Stimulated activated naive CD4-positive, alpha-beta T cell treated with Interleukin-2 at 50 U/mL for 16 hours (primary cell): ENCODE results near the gene NEURL1B.
"Not testable (repeated sequence)": the region's sequence is repeated elsewhere in the genome, so short reads cannot be mapped to it uniquely, and the experiment has no call there.

Source experiments
- DNase-seq: peaks from one replicate; lab custom pipeline; 2025; lab: John Stamatoyannopoulos, UW

The NEURL1B gene, protein sequence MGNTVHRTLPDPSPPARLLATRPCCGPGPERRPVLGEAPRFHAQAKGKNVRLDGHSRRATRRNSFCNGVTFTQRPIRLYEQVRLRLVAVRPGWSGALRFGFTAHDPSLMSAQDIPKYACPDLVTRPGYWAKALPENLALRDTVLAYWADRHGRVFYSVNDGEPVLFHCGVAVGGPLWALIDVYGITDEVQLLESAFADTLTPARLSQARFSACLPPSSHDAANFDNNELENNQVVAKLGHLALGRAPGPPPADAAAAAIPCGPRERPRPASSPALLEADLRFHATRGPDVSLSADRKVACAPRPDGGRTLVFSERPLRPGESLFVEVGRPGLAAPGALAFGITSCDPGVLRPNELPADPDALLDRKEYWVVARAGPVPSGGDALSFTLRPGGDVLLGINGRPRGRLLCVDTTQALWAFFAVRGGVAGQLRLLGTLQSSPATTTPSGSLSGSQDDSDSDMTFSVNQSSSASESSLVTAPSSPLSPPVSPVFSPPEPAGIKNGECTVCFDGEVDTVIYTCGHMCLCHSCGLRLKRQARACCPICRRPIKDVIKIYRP

DNA sequence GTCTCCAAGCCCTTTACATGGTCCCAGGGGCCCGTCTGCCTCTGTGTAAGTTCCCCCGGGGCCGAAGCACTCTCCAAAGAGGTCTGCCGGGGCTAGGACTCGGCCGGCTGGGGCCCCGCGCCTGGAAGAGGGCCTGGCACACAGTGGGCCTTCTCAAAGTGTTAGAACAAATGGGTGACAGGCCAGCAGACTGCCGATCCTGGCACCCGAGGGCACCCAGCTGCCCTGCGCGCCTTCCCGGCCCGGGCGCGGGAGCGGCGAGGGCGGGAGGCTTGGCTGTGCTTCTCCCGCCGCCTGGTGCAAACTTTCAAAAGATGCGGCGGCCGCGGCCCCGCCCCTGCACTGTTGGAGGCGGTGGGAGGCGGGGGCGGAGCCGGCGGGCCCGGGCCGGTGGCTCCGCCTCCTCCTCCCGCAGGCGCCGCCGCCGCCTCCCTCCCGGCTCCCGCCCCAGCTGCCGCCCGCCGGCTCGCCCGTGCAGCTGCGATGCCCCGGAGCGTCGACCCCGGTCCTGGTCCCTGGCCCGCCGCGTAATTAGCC lies at the start of gene NEURL1B:
NEURL1B (plus strand) TSS at position 442 of the 537 bp plus-strand sequence. CDS start 144 bp downstream, outside the sequence.
- DNase-seq = peak; percentile 23

DNA sequence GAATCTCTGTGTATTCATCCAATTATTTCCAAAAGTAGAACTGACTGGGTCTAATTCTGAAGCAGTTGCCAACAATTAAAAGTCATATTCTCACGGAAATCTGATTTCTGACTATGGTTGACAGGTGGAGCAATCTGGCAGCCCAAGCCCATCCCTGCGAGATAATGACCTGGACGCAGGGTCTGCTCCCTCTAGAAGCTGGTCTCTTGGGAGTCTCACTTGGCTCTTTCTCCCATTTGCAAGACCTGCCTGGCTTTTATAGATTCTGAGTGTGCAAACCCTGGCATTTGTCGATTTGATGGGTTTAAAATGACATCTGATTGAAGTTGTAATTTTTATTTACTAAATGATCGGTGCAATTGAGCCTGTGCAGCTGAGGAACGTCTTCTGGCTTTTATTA lies 49.4 kb upstream of the NEURL1B start:
- DNase-seq = no peak

DNA sequence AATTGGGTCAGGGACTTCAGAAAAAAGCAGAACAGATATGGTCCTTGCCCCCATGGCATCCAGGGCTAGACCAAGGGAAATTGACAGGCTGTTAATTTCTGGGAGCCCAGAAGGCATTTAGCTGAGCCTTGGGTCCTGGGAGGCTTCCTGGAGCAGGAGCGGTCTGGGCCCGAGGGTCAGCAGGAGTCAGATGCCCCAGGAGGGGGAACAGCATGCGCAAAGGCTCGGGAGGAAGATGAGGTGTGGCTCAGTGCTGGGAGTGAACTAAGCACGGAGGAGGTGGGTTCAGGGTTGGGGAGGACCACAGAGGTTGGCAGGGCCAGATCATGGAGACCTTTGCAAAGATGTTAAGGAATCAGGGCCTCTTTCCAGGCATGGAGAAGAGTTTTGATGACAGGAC lies 48.2 kb upstream of the NEURL1B start:
- no peak for DNase-seq

DNA sequence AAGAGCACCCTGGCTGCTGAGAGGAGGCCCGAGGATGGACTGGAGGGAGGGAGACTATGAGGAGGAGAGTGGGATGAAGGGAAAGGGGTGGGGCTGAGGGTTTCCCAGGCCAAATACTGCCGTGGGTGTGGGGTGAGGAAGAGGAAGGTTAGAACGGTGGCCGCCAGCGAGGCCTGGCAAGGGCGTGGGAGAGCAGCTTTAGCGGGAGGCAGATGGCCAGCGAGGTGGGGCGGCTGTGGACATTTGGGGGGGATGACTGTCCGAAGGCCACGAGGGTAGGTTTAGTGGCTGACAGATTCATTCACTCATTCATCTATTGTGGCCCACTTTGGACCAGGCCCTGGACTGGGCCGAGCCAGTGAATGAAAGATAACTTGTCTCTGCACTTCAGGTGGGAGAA lies 47.8 kb upstream of the NEURL1B start:
- no peak for DNase-seq

DNA sequence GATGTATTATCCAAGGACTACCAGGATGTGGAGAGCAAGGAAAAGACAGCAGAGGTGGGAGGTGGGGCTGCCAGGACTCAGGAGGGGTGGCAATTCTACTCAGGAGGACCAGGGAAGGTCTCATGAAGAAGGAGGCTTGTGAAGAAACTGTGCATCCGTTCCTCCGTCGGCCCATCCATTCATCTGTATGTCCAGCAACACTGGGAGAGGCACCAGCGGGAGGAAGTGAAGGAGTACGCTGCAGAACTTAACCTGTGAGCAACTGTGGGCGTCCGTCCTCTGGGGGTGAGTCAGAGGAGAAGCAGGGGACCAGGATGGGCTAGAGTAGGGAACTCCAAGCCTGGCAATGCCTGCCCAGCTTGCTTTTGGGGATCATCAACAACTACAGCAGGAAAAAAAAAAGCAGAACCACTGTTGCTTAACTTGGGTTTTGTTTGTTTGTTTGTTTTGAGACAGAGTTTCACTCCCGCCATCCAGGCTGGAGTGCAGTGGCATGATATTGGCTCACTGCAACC lies 47.3 kb upstream of the NEURL1B start:
- no peak for DNase-seq

DNA sequence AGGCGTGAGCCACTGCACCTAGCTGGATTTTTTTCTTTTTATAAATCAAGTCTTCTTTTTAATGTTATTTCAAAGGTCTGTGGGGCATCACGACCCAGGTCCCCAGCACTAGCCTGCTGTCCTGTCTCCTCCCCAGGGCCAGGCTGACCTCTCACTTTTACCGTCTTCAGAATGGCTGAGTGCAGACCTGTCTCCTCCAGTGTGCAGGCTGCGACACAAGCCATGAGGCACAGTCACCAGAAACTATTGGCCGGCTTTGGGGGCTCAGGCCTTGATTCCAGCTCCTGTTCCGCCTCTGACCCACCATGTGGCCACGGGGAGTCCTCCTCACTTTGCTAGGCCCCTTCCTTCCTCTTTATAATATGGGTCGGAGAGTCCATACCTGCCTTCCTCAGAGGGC lies 46.6 kb upstream of the NEURL1B start:
- DNase-seq = no peak

DNA sequence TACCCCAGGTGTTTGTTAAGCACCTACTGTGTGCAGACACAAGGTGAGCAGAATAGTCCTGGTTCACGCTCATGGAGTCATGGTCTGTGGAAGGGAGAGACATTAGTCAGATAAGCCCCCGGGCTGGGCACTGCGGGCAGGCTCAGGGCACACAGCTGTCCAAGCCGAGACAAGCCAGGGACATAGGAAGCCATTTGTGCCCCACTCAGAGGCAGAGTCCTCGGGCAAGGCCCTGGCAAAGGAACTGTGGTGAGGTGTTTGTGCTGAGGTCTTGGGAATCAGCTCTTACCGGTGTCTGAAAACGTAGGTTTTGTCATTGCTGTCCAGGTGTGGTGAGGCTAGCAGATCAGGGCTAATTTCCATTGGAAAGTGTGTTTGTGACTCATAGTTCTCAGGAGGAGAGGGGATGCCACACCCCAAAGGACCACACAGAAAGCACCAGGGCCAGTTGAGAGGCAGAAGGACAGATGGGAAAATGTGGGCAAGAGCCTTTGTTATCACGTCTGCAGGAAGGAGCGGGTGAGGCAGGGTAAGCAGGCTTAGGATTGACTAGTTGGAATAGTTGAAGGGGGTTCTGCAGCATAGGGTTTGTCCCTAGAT lies 46.1 kb upstream of the NEURL1B start:
- DNase-seq = no peak

DNA sequence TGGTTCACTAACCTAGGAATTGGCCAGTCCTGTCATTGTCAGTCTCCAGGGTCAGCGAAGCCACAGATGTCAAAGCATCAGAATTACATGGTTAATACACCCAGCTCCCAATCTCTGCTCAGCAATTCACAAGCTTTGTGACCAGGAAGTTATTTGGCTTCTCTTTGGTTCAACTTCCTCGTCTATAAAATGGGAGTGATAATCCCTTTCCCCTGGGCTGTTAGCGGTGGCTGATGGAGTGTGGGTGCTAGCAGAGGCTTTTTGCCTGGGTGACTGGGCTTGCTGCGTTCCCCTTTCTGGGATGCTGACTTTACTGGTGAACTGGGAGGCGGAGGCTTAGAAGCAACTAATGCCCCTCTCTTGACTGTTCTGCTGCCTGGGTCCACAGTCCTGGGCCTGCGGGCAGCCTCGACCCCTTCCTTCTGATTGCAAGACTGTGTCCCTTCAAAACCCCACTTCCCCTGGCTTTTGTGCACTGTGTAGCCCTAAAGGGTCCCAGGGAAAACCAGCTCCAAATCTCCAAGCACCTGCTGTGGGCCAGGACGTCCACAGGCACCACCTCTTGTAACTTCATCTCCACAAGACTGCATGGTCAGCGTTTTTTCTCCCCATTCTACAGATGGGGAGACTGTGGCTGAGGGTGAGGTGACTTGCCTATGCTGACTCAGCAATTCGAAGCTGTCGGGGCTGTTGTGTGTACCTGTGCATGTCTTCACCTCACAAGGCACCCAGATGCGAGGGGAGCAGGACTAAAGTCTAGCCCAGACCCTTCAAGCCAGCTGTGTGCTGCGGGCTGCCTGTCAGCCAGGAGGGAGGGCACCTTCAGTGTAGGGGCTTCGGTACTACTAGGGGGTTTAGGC lies 45.2 kb upstream of the NEURL1B start:
- no peak for DNase-seq

DNA sequence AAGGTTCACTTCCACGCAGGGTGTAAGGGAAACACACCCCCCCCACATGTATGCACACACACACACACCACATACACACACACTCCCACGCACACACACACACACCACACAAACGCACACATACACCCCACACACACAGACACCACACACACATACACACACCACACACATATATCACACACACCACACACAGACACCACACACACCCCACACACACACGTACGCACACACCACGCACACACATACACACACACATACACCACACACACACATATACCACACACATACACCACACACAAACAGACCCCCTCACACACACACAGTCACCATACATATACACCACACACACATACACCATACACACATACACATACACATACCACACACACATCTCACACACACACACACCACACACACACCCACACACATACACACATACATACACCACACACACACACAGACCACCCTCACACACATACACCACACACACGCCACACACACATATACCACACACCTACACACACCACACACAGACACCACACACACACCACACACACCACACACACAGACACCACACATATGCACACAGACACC lies 44.3 kb upstream of the NEURL1B start:
- DNase-seq = no peak

DNA sequence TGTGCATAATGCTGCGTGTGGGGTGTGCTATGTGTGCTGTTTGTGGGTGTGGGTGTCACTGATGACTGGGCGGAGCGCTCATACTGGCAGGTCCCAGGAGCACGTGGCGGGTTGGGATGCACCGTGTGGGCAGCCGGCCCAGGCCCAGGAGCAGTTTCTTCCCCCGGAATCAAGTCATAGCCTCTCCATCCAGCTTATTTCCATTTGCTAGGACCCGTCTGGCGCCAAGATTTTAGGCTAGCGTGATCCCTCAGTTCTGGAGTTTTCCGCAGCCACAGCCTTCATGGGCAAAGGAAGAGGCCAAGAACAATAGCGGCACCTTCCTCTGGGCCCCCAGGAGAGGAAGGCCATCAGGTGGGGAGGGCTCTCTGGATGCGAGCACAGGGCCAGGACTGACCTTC lies 43.3 kb upstream of the NEURL1B start:
- DNase-seq = no peak

DNA sequence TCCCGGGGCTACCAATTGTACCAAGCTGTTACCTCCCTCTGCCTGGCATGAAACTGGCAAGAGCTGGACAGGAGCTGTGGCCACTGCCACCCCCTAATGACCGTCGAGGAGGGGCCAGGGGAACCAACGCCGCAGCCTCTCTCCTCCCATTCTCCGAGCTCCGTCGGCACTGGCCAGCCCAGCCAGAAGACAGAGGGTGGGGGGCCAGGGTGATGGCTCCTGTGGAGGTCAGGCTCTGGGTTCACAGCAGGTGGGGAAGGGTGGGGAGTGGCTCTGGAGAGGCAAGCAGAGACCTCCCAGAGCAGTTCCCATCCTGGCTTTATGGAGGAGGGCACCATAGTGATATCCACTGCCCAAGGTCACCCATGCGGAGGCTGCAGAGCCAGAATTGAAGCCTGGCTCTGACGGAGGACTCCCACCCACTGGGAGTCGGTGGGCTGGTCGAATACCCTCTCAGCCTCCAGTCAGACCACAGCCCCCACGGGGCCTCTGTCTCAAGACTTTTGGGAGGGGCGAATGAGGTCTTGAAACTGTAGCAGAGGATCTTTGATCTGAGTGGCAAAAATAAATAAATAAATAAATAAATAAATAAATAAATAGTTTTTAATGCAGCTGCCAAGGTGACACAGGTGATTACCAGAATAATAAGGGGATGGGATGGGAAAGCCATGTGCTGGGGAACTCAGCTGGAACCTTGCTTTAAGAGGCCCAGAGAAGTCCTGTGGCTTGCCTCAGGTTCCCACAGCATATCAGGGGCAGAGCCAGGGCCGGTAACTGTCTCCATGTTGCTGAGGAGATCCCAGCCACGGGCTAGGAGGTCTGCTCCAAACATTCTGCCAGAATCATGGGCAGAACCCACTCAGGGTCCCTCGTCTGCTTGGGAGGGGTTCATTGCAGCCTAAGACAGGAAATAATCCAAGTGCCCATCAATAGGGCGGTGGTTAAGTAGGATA lies 42.5 kb upstream of the NEURL1B start:
- no peak for DNase-seq

DNA sequence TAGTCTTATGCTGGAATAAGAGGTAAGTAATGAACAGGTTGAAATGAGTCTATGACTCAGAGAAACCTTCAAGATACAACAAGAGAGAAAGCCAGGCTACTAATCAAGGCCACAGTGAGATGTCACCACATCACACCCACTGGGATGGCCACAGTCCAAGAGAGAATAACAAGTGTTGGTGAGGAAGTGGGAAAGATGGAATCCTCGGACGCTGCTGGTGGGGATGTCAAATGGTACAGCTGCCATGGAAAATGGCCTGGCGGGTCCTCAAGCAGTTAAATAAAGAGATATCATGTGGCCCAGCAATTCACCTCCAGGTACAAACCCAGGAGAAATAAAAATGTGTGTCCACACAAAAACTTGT lies 41.9 kb upstream of the NEURL1B start:
- no peak for DNase-seq

DNA sequence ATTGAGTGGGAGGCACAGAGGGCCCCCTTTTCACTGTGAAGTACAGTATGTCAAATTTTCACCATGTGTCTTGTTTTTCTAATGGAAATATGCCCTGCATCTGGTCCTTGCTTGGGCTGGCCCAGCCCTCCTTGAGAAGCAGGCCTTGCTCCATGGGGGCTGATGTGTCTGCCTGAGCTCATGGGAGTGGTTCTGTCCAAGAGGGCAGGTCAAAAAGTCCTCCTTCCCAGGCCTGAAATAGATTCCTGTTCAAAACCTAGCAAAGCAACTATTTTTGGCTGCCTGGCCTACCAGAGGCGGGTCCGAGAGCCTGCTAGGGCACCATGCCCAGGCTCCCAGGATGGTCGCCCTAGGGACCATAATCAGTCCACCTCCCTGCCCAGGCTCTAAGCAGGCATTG lies 40.5 kb upstream of the NEURL1B start:
- DNase-seq = no peak

DNA sequence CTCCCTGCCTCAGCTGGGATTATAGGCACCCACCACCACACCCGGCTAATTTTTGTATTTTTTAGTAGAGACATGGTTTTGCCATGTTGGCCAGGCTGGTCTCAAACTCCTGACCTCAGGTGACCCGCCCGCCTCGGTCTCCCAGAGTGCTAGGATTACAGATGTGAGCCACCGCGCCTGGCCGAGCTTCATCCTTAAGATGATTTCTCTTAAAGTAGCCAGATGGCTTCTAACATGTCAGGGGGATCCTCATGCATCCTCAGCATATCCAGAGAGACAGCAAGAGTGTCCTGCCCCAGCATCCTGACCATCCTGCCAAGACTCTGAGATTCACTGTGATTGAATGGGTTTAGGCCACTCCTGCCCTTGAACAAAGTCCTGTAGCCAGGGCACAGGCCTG lies 39.5 kb upstream of the NEURL1B start:
- not testable (repeated sequence) for DNase-seq

DNA sequence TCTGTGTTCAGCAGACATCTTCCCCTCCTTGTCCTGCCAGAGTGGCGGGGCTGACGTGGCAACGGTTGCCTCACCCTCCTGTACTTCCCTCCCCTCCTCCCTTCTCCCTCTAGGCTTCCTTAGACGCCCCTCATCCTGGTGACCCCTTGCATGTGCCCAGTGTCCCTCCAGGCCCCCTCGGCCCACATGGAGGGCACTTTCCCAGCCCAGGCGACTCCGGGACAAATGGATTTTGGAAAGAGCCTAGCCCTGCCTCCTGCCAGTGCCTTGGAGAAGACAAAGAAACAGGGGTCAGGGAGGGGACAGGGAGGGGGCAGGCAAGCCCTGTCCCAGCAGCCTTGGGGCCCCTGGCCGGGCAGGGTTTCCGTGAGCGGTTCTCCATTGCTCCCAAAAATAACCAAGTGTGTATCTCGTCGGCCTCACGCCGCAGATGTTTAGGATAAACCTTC lies 38.3 kb upstream of the NEURL1B start:
- no peak for DNase-seq

DNA sequence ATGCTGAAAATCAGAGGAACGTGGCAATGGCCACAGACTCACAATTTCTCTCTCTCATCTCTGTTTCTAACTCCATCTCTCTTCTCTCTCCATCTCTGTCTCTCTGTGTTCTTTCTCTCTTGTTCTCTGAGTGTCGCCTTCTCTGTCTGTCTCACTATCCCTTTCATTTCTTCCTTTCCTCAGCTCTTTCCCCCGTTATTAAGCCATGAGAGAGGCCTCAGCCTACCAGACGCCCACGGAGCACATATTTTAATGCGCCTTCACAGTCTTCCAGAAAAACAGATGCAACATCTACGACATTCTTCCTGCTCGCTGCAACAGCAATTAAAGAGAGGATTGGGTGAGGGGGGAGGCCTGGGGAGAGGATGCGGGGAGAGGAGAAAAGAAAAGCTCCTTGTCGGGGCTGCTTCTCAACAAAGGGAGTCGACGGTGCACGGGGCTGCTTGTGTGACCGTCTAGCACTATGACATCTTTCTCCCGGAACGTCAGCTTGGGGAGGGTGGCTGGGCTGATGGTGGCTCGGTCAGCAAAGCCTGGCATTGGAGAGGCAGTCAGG lies 37.7 kb upstream of the NEURL1B start:
- DNase-seq = no peak

DNA sequence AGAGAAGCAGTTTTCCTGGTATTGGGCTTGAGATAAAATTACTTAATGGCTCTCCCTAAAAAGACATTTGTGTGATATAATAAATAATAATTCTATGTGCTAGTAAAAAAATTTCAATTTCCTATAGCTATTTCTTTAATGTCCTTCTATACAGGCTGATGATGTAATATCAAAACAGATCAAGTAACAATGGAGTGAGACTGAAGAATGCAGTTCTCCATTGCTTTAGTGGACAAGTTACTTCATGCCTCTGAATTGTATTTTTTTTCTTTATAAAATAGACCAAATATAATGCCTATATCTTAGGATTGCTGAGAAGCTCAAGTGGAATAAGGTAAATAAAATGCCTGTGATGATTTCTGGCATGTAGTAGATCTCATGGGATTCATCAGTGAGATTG lies 35.6 kb upstream of the NEURL1B start:
- no peak for DNase-seq

DNA sequence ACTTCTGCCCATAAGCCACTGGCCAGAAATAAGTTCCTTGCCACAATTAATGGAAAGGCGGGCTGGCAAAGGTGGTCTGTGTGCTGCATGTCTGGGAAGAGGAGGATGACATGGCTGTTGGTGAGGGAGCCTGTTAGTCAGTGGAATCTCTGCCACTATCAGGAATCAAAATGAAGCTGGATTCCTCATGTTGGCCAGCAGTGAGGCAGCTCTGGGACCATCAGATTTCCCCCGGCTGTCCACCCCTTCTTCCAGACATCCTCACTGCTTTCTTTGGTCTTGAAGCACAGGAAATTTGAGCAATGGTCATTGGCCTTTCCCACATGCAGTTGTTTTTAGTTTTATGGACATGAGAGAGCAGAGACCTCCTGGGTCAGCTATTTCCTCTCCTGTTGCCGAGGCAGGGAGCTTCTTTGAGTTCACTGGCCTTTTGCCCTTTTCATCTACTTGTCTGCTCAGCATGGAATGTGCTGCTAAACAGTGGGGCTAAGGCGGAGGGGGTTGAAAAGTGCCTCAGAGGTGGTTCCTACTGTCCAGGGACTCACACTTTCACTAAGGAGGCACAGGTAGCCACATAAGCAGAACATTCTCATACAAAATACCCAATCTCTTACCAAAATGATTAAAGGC lies 34.8 kb upstream of the NEURL1B start:
- DNase-seq = no peak

DNA sequence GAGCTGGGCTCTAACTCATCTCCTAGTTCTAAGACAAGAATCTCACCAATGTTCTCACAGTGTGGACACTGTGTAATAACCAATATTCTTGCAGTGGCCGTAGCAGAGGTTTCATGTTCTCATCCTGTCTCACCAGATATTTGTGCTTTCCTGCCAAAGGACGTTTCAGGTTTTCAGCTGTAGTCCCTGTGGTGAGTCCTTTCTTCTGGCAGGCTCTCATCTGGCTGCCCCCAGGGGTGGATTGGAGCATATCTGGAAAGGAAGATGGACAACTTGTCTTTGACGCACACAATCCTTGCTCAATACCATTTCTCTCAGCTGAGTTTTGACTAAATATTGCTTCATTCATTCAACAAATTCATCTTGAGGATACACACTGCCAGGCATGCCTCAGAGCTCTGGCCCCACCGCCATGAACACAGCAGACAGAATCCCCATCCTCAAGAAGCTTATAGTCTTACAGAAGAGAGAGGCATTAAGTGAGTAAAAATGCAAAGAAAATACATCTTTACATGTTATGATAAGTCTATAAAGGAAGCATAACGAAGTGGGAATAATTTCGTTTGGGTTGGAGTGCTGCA lies 33.8 kb upstream of the NEURL1B start:
- no peak for DNase-seq
